ENCODE measurements around the gene CHD5.

DNA sequence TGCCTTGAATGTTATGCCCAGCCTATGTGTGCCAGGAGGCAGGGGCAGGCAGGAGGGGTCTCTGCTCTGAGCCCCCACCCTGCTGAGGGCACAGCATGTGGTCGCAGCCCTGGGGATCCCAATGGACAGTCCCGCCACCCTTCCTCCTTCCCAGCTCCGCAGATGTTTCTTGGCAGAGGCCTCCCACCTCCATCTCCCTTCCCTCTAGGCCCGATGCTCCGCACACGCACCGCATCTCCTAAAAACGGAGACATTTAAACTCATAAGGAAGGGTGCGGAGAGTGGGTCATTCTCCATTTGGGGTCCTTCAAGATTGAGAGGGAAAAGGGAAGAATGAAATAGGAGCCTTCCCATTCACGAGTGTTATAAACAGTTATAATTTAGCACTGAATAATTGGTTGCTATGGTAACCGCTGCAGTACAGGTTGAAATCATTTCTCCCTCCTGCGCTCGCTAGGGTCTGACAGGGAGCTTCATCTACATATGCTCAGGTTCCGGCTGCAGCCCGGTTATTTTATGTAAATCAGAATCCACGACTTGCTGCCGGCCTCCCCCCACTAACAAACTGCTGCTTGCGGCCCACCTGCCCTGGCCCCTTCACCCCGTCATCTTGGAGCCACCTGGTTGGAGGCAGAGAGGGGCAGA is 16.0 kb downstream of the CHD5 start:
- TF ChIP-seq GATA3 (IDR thresholded peaks at IDR 0.05; ENCODE audit: low read depth, low read length) = no peak
- TF ChIP-seq GATA2 (IDR thresholded peaks at IDR 0.05; ENCODE audit: low read depth, low read length) = no peak

Measured in SH-SY5Y (cell line).